ENCODE measurements around the gene JAK1.

Gene JAK1

GRCh38 chr1:64857347-64857746 lies 109.0 kb downstream of the JAK1 start:
- no peak for DNase-seq

DNA sequence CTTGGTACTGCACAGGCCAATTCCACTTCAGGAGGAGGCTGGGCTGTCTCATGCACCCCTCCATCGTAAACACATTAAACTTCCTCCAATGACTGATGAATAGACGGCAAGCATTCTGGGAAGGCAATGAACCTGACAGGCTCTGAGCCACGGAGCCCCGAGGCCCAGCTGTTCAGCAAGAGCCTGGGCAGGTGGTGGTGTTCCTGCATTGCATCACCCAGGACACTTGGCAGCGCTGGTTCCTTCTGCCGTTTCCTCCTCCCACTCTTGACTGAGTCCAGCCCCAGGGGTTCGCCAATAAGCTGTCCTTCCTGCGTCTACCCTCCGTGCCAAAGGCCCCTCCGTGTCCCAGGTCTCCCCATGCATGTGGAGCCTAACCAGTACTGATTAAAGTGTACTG lies 109.8 kb downstream of the JAK1 start:
- no peak for DNase-seq

DNA sequence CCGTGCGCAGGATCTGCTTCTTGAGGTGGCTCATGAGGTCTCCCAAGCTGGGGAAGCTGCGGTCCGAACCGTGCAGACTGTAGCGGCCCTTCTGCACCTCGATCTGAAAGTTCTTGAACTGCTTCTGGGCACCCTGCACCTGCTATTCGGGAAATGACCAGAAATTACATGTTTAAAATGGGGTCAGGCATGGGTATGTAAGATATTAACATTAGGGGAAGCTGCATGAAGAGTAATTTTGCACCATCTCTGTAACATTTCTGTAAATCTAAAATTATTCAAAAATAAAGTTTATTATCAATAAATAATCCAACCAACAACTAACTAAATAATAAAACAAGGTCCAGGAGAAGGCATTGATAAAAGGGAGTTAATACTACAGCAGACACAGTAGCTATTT lies 110.8 kb downstream of the JAK1 start:
- DNase-seq, result no peak

GRCh38 chr1:64854674-64855073 lies 111.7 kb downstream of the JAK1 start:
- DNase-seq, result no peak

DNA sequence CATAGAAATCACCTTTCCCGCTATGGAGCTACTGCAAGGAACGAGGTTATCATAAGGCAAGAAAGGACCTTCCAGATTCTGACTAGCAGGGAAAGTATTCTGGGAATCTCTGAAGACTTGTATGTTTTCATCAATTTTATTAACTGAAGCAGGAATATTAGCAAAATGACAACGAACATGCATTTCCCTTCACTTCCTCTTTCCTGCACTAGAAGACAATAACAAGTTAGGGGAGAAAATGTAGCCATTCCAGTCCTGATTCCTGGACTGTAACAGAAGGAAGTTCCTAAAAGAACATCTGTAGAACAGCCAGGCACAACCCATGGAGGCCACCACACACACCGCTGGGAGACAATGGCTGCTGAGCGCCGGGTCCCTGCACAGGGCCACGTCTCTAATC lies 114.7 kb downstream of the JAK1 start:
- no peak for DNase-seq

GRCh38 chr1:64850846-64851245 lies 115.5 kb downstream of the JAK1 start:
- DNase-seq, result no peak

GRCh38 chr1:64849942-64850341 lies 116.4 kb downstream of the JAK1 start:
- no peak for DNase-seq

DNA sequence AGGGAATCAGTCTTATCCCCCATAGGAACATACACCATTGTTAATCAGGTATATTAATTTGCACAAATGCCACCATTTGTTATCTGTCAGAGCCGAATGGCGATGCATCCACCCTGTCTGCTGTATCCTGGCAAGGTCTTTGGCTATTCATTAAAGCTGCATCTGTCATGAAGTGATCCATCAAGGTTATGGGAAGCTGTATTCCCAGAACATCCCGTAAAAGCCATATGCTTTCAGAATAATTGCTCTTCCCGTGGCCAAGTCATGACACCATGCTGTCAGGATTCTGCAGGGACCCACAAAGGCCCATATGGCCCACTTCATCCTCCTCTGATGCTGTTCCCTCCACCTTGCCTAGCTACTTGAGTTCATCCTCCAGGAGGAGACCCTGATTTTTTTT lies 117.5 kb downstream of the JAK1 start:
- no peak for DNase-seq

- no peak for DNase-seq
Observed at GRCh38 chr1:64848136-64848535, 118.2 kb downstream of the JAK1 start.

DNA sequence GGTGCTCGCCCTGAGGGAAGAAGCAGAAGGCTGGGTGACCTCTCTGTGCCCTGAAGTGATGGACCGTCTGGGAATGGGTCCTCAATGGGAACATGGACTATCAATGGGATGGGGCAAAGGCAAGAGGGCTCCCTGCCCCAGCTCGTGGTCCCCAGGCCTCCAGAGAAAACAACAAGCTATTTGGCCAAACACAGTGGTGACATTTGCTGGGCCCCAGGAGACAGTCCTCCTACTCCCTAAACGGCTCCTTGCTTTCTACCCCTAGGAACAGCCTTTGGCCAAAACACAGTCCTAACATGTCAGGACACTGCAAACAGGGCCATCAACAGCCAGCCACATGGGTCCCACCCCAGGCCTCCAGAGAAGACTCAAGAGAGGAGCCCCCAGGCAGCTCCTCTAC lies 118.7 kb downstream of the JAK1 start:
- no peak for DNase-seq

- no peak for DNase-seq
Observed at GRCh38 chr1:64846573-64847430, 119.5 kb downstream of the JAK1 start.

GRCh38 chr1:64845831-64846425 lies 120.4 kb downstream of the JAK1 start:
- no peak for DNase-seq

DNA sequence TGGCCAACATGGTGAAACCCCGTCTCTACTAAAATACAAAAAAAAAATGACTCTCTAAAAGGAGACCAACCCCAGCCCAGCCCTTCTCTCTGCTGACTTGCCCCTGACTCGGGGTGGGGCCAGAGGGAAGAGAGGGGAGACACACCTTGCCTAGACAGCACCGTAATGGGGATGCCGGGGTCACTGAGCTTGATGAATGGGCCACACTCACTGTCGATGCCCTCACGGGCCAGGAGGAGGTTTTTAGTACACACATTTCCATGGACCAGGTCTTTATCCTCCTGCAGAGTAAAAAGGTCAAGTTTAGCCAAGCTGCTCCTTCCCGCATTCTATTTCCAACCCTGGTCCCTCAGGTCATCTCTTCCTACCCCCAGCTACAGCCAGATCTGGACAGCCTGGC lies 121.7 kb downstream of the JAK1 start:
- no peak for DNase-seq

GRCh38 chr1:64844175-64844574 lies 122.2 kb downstream of the JAK1 start:
- DNase-seq, result no peak

DNA sequence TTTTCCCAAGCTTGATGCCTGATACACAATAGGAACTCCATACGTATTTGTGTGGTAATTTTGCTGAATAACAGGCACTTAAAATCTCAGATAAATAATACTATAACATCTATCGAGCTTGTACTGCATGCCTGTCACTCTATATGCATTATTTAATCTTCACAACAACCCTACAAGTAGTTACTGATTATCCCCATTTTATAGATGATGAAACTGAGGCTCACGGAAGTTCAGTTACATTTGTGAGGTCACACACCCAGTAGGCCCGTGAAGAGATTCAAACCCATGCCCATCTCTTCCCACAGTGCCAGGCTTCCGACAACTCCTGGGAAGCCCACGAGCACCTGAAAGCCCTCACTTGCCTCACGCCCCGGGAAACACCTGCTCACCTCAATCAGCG lies 122.7 kb downstream of the JAK1 start:
- no peak for DNase-seq

DNA sequence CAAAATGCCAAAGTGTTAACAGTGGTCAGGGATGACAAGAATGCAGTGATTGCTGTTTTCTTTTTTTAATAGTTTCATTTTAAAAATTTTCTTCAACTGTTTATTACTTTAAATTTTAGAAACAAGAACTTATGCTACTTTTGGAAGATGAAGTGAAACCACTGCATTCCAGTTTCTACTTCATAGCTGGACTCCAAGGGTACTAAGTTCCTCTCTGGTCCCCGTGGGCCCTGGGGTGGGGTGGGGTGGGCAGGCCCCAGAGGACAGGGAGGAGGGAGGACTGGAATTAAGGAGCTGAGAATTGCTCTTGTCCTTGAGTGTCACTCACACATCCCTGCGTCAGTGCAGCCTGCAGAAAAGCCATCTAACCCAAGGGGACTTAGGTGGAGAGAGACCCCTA lies 124.1 kb downstream of the JAK1 start:
- DNase-seq, result no peak

DNA sequence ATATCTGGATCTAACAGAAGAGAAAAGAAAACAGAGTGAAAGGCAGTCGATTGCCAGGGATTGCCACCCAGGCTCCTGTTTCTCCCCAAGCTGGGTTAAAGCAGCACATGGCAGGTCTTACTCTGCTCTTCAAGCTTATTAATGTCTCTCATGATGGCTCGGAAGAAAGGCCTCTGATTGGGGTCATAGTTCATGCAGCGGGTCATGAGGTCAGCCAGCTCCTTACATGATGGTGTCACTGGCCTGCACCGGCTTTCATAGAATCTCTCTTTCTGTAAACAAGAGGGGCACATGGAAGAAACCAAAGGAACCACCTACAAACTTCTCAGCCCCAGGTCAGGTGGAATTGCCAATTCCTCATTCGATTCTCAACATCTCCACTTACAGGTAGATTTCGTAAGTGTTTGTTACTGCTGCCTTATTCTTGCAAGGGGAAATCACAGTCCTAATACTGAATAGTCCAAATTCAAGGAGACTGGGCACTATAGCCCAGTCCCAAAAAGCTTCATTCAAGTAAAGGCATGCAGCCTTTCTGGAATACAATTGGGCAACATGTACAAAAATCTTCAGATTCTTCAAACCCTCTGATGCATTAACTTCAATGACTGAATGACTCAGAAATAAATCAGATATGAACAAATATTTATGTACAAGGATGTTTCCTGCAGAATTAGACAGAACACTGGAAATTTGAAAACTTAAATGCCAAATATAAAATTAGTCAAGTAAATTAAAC lies 124.9 kb downstream of the JAK1 start:
- no peak for DNase-seq

GRCh38 chr1:64839732-64840405 lies 126.5 kb downstream of the JAK1 start:
- no peak for DNase-seq

GRCh38 chr1:64839261-64839660 lies 127.1 kb downstream of the JAK1 start:
- DNase-seq, result no peak

DNA sequence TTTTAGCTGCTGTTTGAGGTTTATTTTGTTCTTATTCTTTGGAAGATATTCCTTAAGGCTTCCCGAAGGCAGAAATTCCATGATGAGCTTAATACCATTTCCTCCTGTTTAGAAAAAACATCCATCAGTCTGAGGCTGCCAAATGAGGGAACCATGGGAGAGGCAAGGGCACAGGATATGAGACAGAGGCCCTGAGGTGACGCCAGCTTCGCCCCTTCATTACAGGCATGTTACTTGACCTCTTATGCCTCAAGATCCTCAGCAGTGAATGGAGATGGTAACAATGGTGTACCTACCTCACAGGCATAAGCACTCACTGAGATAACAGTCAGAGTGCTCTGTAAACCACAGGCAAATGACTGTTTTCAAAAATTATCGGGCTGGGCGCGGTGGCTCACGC lies 127.9 kb downstream of the JAK1 start:
- DNase-seq, result no peak

GRCh38 chr1:64836802-64837201 lies 129.5 kb downstream of the JAK1 start:
- DNase-seq, result no peak

- DNase-seq, result no peak
Observed at GRCh38 chr1:64834734-64835133, 131.6 kb downstream of the JAK1 start.

GRCh38 chr1:64830030-64830651 lies 136.2 kb downstream of the JAK1 start:
- DNase-seq, result no peak
